ENCODE results near the gene C6orf47.

Gene C6orf47

GRCh38 chr6:31659649-31660380, 763 bp downstream of the C6orf47 start:
- H3K4me3 ChIP-seq (ENCODE audit: low read length), result peak overlapping the region; percentile 76
- no peak for TF ChIP-seq ZNF274 (IDR thresholded peaks at IDR 0.05; ENCODE audit: low read depth, low read length)

- TF ChIP-seq ZNF274 (IDR thresholded peaks at IDR 0.05; ENCODE audit: low read depth, low read length), result no peak
- H3K4me3 ChIP-seq (ENCODE audit: low read length), result peak overlapping the region; percentile 76; the same call in 1 of the 2 replicates
Measured at GRCh38 chr6:31658983-31659648, 1.5 kb downstream of the C6orf47 start.

GRCh38 chr6:31658158-31658688, 2.4 kb downstream of the C6orf47 start:
- H3K4me3 ChIP-seq (ENCODE audit: low read length), result no peak overlapping the region
- no peak for TF ChIP-seq ZNF274 (IDR thresholded peaks at IDR 0.05; ENCODE audit: low read depth, low read length)

- H3K4me3 ChIP-seq (ENCODE audit: low read length), result no peak overlapping the region
- TF ChIP-seq ZNF274 (IDR thresholded peaks at IDR 0.05; ENCODE audit: low read depth, low read length), result no peak
Measured at GRCh38 chr6:31657406-31658157, 3.0 kb downstream of the C6orf47 start.

- TF ChIP-seq ZNF274 (IDR thresholded peaks at IDR 0.05; ENCODE audit: low read depth, low read length), result no peak
- H3K4me3 ChIP-seq (ENCODE audit: low read length), result no peak within 1 kb of the TSS
Measured at GRCh38 chr6:31655349-31656237, 5.0 kb downstream of the C6orf47 start, which contains the start of gene APOM. TSS of gene APOM (plus strand) at chr6:31655894. CDS start at chr6:31655967, 73 bp downstream.

GRCh38 chr6:31654574-31655348, 5.8 kb downstream of the C6orf47 start:
- no peak for TF ChIP-seq ZNF274 (IDR thresholded peaks at IDR 0.05; ENCODE audit: low read depth, low read length)

GRCh38 chr6:31652925-31653724, 7.5 kb downstream of the C6orf47 start:
- no peak for TF ChIP-seq ZNF274 (IDR thresholded peaks at IDR 0.05; ENCODE audit: low read depth, low read length)
- peak overlapping the region; percentile 71 for H3K4me3 ChIP-seq (ENCODE audit: low read length)

More at GRCh38 chr6:31654574-31655348, 5.8 kb downstream of the C6orf47 start:
- no peak overlapping the region for H3K4me3 ChIP-seq (ENCODE audit: low read length)

GRCh38 chr6:31651602-31652191, 8.9 kb downstream of the C6orf47 start:
- no peak for TF ChIP-seq ZNF274 (IDR thresholded peaks at IDR 0.05; ENCODE audit: low read depth, low read length)
- peak overlapping the region; percentile 71 for H3K4me3 ChIP-seq (ENCODE audit: low read length)

GRCh38 chr6:31645325-31645724, 15.3 kb downstream of the C6orf47 start:
- H3K4me3 ChIP-seq (ENCODE audit: low read length), result no peak overlapping the region
- no peak for TF ChIP-seq ZNF274 (IDR thresholded peaks at IDR 0.05; ENCODE audit: low read depth, low read length)

GRCh38 chr6:31643818-31644454, 16.6 kb downstream of the C6orf47 start:
- H3K4me3 ChIP-seq (ENCODE audit: low read length), result no peak overlapping the region
- TF ChIP-seq ZNF274 (IDR thresholded peaks at IDR 0.05; ENCODE audit: low read depth, low read length), result no peak

Measured in GM08714 (cell line).